Sigmoid colon (tissue), 3 donors: ENCODE measurements around the gene GPC3.

Experiments
- POLR2A ChIP-seq, 2 donors: fragments of 450-650 bp; IDR thresholded peaks; one replicate each; pipeline ENCODE4 v1.6.1; 2016; ENCODE audit warnings: antibody characterized with exemption in 2 of 2, mild to moderate bottlenecking in 2 of 2, moderate library complexity in 2 of 2
- TF ChIP-seq, protein P1 (sequence below), 4 experiments: fragments of 450-650 bp in 3 of 4; fragments of 200-600 bp in 1 of 4; IDR thresholded peaks; one replicate each; pipeline ENCODE4 v1.5.1; 2016 to 2019; ENCODE audit warnings: antibody characterized with exemption in 4 of 4, mild to moderate bottlenecking in 3 of 4, moderate library complexity in 2 of 4

DNA sequence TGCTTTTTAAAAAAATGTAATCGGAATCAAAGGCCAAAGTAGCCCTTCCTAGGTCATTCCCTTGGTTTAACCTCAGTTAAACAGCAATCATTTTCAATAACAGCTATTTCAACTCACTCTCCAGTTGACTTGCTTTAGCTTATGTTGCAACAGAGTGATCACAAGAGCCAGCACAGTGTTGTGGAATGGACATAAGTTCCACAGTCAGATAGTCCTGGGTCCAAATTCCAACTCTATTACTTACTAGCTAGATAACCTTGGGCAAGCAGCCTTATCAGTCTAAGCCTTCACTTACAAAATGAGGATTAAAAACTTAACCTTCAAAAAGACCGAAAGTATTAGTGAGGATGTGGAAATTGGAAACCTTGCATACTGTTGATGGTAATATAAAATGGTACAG is 9.2 kb upstream of the GPC3 start:
- TF ChIP-seq POLR2A (IDR thresholded peaks at IDR 0.05) = no peak
- TF ChIP-seq, protein P1, sequence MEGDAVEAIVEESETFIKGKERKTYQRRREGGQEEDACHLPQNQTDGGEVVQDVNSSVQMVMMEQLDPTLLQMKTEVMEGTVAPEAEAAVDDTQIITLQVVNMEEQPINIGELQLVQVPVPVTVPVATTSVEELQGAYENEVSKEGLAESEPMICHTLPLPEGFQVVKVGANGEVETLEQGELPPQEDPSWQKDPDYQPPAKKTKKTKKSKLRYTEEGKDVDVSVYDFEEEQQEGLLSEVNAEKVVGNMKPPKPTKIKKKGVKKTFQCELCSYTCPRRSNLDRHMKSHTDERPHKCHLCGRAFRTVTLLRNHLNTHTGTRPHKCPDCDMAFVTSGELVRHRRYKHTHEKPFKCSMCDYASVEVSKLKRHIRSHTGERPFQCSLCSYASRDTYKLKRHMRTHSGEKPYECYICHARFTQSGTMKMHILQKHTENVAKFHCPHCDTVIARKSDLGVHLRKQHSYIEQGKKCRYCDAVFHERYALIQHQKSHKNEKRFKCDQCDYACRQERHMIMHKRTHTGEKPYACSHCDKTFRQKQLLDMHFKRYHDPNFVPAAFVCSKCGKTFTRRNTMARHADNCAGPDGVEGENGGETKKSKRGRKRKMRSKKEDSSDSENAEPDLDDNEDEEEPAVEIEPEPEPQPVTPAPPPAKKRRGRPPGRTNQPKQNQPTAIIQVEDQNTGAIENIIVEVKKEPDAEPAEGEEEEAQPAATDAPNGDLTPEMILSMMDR (IDR thresholded peaks at IDR 0.05) = no peak
